ENCODE data around the gene TRHDE.

The TRHDE gene, protein sequence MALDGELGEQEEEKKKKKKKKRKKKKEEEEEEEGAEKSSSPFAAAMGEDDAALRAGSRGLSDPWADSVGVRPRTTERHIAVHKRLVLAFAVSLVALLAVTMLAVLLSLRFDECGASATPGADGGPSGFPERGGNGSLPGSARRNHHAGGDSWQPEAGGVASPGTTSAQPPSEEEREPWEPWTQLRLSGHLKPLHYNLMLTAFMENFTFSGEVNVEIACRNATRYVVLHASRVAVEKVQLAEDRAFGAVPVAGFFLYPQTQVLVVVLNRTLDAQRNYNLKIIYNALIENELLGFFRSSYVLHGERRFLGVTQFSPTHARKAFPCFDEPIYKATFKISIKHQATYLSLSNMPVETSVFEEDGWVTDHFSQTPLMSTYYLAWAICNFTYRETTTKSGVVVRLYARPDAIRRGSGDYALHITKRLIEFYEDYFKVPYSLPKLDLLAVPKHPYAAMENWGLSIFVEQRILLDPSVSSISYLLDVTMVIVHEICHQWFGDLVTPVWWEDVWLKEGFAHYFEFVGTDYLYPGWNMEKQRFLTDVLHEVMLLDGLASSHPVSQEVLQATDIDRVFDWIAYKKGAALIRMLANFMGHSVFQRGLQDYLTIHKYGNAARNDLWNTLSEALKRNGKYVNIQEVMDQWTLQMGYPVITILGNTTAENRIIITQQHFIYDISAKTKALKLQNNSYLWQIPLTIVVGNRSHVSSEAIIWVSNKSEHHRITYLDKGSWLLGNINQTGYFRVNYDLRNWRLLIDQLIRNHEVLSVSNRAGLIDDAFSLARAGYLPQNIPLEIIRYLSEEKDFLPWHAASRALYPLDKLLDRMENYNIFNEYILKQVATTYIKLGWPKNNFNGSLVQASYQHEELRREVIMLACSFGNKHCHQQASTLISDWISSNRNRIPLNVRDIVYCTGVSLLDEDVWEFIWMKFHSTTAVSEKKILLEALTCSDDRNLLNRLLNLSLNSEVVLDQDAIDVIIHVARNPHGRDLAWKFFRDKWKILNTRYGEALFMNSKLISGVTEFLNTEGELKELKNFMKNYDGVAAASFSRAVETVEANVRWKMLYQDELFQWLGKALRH

GRCh38 chr12:72272091-72272661 is at the start of gene TRHDE:
TRHDE (plus strand) TSS chr12:72272370; CDS start chr12:72272644, 274 bp downstream.
- TF ChIP-seq, protein P1, sequence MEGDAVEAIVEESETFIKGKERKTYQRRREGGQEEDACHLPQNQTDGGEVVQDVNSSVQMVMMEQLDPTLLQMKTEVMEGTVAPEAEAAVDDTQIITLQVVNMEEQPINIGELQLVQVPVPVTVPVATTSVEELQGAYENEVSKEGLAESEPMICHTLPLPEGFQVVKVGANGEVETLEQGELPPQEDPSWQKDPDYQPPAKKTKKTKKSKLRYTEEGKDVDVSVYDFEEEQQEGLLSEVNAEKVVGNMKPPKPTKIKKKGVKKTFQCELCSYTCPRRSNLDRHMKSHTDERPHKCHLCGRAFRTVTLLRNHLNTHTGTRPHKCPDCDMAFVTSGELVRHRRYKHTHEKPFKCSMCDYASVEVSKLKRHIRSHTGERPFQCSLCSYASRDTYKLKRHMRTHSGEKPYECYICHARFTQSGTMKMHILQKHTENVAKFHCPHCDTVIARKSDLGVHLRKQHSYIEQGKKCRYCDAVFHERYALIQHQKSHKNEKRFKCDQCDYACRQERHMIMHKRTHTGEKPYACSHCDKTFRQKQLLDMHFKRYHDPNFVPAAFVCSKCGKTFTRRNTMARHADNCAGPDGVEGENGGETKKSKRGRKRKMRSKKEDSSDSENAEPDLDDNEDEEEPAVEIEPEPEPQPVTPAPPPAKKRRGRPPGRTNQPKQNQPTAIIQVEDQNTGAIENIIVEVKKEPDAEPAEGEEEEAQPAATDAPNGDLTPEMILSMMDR (IDR thresholded peaks at IDR 0.05; ENCODE audit: borderline replicate concordance, insufficient read depth, low read depth, low read length) = no peak
- H3K4me3 ChIP-seq (ENCODE audit: low read depth, low read length) = no peak within 1 kb of the TSS

GRCh38 chr12:72226510-72226909 is 45.7 kb upstream of the TRHDE start:
- TF ChIP-seq, protein P1 (IDR thresholded peaks at IDR 0.05; ENCODE audit: borderline replicate concordance, insufficient read depth, low read depth, low read length) = no peak
- no peak overlapping the region for H3K4me3 ChIP-seq (ENCODE audit: low read depth, low read length)

- no peak overlapping the region for H3K4me3 ChIP-seq (ENCODE audit: low read depth, low read length)
- TF ChIP-seq, protein P1 (IDR thresholded peaks at IDR 0.05; ENCODE audit: borderline replicate concordance, insufficient read depth, low read depth, low read length) = no peak
Measured at GRCh38 chr12:72228424-72228823, 43.7 kb upstream of the TRHDE start.

DNA sequence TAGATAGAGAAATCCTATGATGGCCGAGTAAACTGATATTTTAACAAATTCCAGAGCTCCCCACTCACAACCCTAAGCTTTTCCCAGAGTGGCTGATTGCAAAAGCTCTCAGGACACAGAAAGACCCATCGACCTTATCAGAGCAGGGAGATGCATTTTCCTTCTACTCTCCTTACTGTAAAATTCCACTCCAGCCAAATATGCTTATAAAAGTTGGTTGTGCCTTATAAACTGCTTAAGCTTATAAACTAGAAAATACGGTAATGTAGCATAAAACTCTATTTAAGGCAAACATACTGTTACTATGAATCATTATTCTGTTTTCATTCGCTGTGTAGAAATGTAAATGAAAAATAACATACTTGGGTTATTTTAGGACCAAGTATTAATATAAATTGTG is 41.6 kb upstream of the TRHDE start:
- TF ChIP-seq, protein P1 (IDR thresholded peaks at IDR 0.05; ENCODE audit: borderline replicate concordance, insufficient read depth, low read depth, low read length) = no peak

GRCh38 chr12:72234886-72235285 is 37.3 kb upstream of the TRHDE start:
- TF ChIP-seq, protein P1 (IDR thresholded peaks at IDR 0.05; ENCODE audit: borderline replicate concordance, insufficient read depth, low read depth, low read length) = no peak
- no peak overlapping the region for H3K4me3 ChIP-seq (ENCODE audit: low read depth, low read length)

More for the DNA sequence above, 41.6 kb upstream of the TRHDE start:
- no peak overlapping the region for H3K4me3 ChIP-seq (ENCODE audit: low read depth, low read length)

GRCh38 chr12:72236071-72236705 is 36.0 kb upstream of the TRHDE start:
- no peak overlapping the region for H3K4me3 ChIP-seq (ENCODE audit: low read depth, low read length)
- TF ChIP-seq, protein P1 (IDR thresholded peaks at IDR 0.05; ENCODE audit: borderline replicate concordance, insufficient read depth, low read depth, low read length) = no peak

All from GM12875 (cell line).